SH-SY5Y (cell line): Measurements from ENCODE around the gene SLC13A5.

Source experiments
- GATA2 ChIP-seq: IDR thresholded peaks from 2 replicates; pipeline ENCODE4 v1.6.1; 2011; ENCODE audit warnings: mild to moderate bottlenecking, low read depth, low read length
- GATA3 ChIP-seq: IDR thresholded peaks from 2 replicates; pipeline ENCODE4 v1.6.1; 2011; ENCODE audit warnings: low read depth, mild to moderate bottlenecking, low read length, moderate library complexity

DNA sequence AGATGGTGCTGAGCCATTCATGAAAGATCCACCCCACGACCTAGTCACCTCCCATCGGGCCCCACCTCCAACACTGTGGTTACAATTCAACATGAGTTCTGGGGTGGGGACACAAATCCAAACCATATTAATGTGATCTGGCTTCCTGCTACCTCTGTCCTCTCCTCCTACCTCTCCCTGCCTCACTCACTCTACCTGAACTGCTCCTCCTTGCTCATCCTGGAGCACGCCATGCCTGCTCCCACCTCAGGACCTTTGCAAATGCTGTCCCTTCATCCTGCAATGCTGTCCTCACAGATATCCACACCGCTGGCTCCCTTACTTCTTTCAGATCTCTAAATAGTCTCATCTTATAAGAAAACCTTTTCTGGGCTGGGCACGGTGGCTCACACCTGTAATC lies 10.8 kb upstream of the SLC13A5 start:
- TF ChIP-seq GATA2 (no peak), GATA3 (no peak)
